GM18502 (cell line): ENCODE measurements around the gene SZT2.
"Not testable (repeated sequence)": the region's sequence is repeated elsewhere in the genome, so short reads cannot be mapped to it uniquely, and the experiment has no call there.

Source experiments
- ATAC-seq: cut with Tn5 transposase; IDR thresholded peaks from one replicate; pipeline ENCODE4 v1.9.1; 2021; ENCODE audit warnings: mild to moderate bottlenecking; ENCODE audit not compliant: unreplicated experiment, poor library complexity

The SZT2 gene

GRCh38 chr1:43477716-43478115 is 88.0 kb downstream of the SZT2 start:
- ATAC-seq = no peak

- no peak for ATAC-seq
Observed at GRCh38 chr1:43479414-43479813, 89.7 kb downstream of the SZT2 start.

- no peak for ATAC-seq
Observed at GRCh38 chr1:43481491-43481890, 91.8 kb downstream of the SZT2 start.

- no peak for ATAC-seq
Observed at GRCh38 chr1:43482215-43482614, 92.5 kb downstream of the SZT2 start.

- no peak for ATAC-seq
Observed at GRCh38 chr1:43484367-43484766, 94.7 kb downstream of the SZT2 start.

GRCh38 chr1:43488165-43488564 is 98.5 kb downstream of the SZT2 start:
- no peak for ATAC-seq

- no peak for ATAC-seq
Observed at GRCh38 chr1:43491061-43491460, 101.4 kb downstream of the SZT2 start.

GRCh38 chr1:43492826-43493225 is 103.1 kb downstream of the SZT2 start:
- no peak for ATAC-seq

GRCh38 chr1:43493661-43494450 is 104.2 kb downstream of the SZT2 start:
- ATAC-seq = no peak

- ATAC-seq = no peak
Observed at GRCh38 chr1:43495204-43495603, 105.5 kb downstream of the SZT2 start.

- no peak for ATAC-seq
Observed at GRCh38 chr1:43499898-43500297, 110.2 kb downstream of the SZT2 start.

- ATAC-seq = not testable (repeated sequence)
Observed at GRCh38 chr1:43501806-43502205, 112.1 kb downstream of the SZT2 start.

- ATAC-seq = no peak
Observed at GRCh38 chr1:43503534-43503933, 113.8 kb downstream of the SZT2 start.
